ENCODE results near the gene ANKRD28.

GRCh38 chr3:15665510-15666150 lies 132.1 kb downstream of the ANKRD28 start:
- TF ChIP-seq CTCF (IDR thresholded peaks at IDR 0.05), result no peak
- no peak for TF ChIP-seq POLR2A (IDR thresholded peaks at IDR 0.05)
